Peyer's patch (tissue), 4 donors: ENCODE measurements around the gene ARIH1. TPM values are rescaled to one million over a fixed set of nuclear protein-coding genes. Genes with fewer than 3 reads are reported as not detected.

Source experiments
- DNase-seq, 3 donors: peaks; one replicate each; pipeline ENCODE4 v3.0.0-alpha.2; 2017 to 2019
- H3K27ac ChIP-seq, 4 donors: fragments of 200-600 bp; sonication (generic); one replicate each; pipeline ENCODE4 v1.5.1; 2016 to 2019
- H3K27me3 ChIP-seq, 2 donors: fragments of 200-600 bp; sonication (generic); one replicate each; pipeline ENCODE4 v1.5.1; 2019
- H3K36me3 ChIP-seq, 3 donors: fragments of 200-600 bp; sonication (generic); one replicate each; pipeline ENCODE4 v1.5.1; 2016 to 2019
- H3K4me1 ChIP-seq, 4 donors: fragments of 200-600 bp; sonication (generic); one replicate each; pipeline ENCODE4 v1.5.1; 2016 to 2019
- H3K4me3 ChIP-seq, 4 donors: fragments of 200-600 bp; sonication (generic); 1 replicate in 3 of 4; 2 replicates in 1 of 4; pipeline ENCODE4 v1.5.1; 2016 to 2019; ENCODE audit warnings: mild to moderate bottlenecking in 1 of 4
- H3K9me3 ChIP-seq, 4 donors: fragments of 200-600 bp; sonication (generic); one replicate each; pipeline ENCODE4 v1.5.1; 2016 to 2019; ENCODE audit warnings: mild to moderate bottlenecking in 1 of 4
- CTCF ChIP-seq, 6 experiments: fragments of 450-650 bp in 4 of 6; fragments of 200-600 bp in 2 of 6; sonication (generic) in 1 of 6; IDR thresholded peaks; one replicate each; pipeline ENCODE4 v1.5.1; 2017 to 2019; ENCODE audit warnings: antibody characterized with exemption in 6 of 6, mild to moderate bottlenecking in 3 of 6, moderate library complexity in 1 of 6
- POLR2A ChIP-seq, 2 donors: fragments of 450-650 bp; IDR thresholded peaks; one replicate each; pipeline ENCODE4 v1.5.1; 2017; ENCODE audit warnings: antibody characterized with exemption in 2 of 2, mild to moderate bottlenecking in 2 of 2, moderate library complexity in 2 of 2
- total RNA-seq, 4 donors: library from RNA; depleted of rRNA; stranded (reverse); fragments of >200 nt; gene quantifications; one replicate each; pipeline ENCODE4 v1.1.0, GENCODE V29; 2016

ARIH1 gene
- total RNA-seq, 4 donors from 2014 or later: 42.3 to 81.7 (median 52.3) TPM

- Histone ChIP-seq H3K27ac (no peak overlapping the region), H3K27me3 (no peaks in the 10 kb centered on the region), H3K4me1 (peaks cover 0 to 18% (median 0%) of the 10 kb centered on the region in 4 donors), H3K36me3 (peaks cover 0 to 4% (median 0%) of the 10 kb centered on the region in 3 donors), H3K4me3 (no peak overlapping the region), H3K9me3 (no peaks in the 10 kb centered on the region)
- TF ChIP-seq CTCF (IDR thresholded peaks at IDR 0.05) (no peak), POLR2A (IDR thresholded peaks at IDR 0.05) (no peak)
- no peak for DNase-seq
Observed at GRCh38 chr15:72507402-72508092, 33.4 kb downstream of the ARIH1 start.

GRCh38 chr15:72509484-72509883 lies 35.4 kb downstream of the ARIH1 start:
- Histone ChIP-seq H3K4me3 (no peak overlapping the region), H3K27ac (no peak overlapping the region), H3K9me3 (no peaks in the 10 kb centered on the region), H3K4me1 (peaks cover 0 to 8% (median 2%) of the 10 kb centered on the region in 4 donors), H3K27me3 (no peaks in the 10 kb centered on the region), H3K36me3 (peaks cover 0 to 4% (median 0%) of the 10 kb centered on the region in 3 donors)
- no peak for DNase-seq
- TF ChIP-seq POLR2A (IDR thresholded peaks at IDR 0.05): no peak
- no peak for TF ChIP-seq CTCF (IDR thresholded peaks at IDR 0.05)

- no peak for DNase-seq
- Histone ChIP-seq H3K4me1 (peaks cover 0 to 12% (median 2%) of the 10 kb centered on the region in 4 donors), H3K9me3 (no peaks in the 10 kb centered on the region), H3K36me3 (peaks cover 0 to 4% (median 0%) of the 10 kb centered on the region in 3 donors), H3K4me3 (no peak overlapping the region), H3K27me3 (no peaks in the 10 kb centered on the region), H3K27ac (no peak overlapping the region)
- TF ChIP-seq POLR2A (IDR thresholded peaks at IDR 0.05): no peak
- TF ChIP-seq CTCF (IDR thresholded peaks at IDR 0.05): no peak
Observed at GRCh38 chr15:72511536-72511935, 37.4 kb downstream of the ARIH1 start.

- no peak for DNase-seq
- no peaks in the 10 kb centered on the region for H3K27me3 ChIP-seq
- no peak overlapping the region for H3K4me3 ChIP-seq
- no peaks in the 10 kb centered on the region for H3K9me3 ChIP-seq
- H3K4me1 ChIP-seq: peaks cover 0 to 12% (median 2%) of the 10 kb centered on the region in 4 donors
- TF ChIP-seq CTCF (IDR thresholded peaks at IDR 0.05) (no peak), POLR2A (IDR thresholded peaks at IDR 0.05) (no peak)
- H3K27ac ChIP-seq: no peak overlapping the region
- peaks cover 0 to 4% (median 0%) of the 10 kb centered on the region in 3 donors for H3K36me3 ChIP-seq
Observed at GRCh38 chr15:72515591-72516389, 41.7 kb downstream of the ARIH1 start.

GRCh38 chr15:72516777-72517176 lies 42.6 kb downstream of the ARIH1 start:
- no peak overlapping the region for H3K4me3 ChIP-seq
- TF ChIP-seq CTCF (IDR thresholded peaks at IDR 0.05) (no peak), POLR2A (IDR thresholded peaks at IDR 0.05) (no peak)
- peaks cover 0 to 11% (median 2%) of the 10 kb centered on the region in 4 donors for H3K4me1 ChIP-seq
- H3K9me3 ChIP-seq: no peaks in the 10 kb centered on the region
- DNase-seq: no peak
- H3K27me3 ChIP-seq: no peaks in the 10 kb centered on the region
- no peaks in the 10 kb centered on the region for H3K36me3 ChIP-seq
- no peak overlapping the region for H3K27ac ChIP-seq
